ENCODE measurements around the gene CEP57L1.

- TF ChIP-seq POLR2A (IDR thresholded peaks at IDR 0.05): no peak
- TF ChIP-seq CTCF (IDR thresholded peaks at IDR 0.05): no peak
These were observed 44.7 kb upstream of the CEP57L1 start for GRCh38 chr6:109050447-109051102.

Measured in Peyer's patch (tissue), 4 donors.